ENCODE measurements around the gene TBX18. TPM values are rescaled to one million over a fixed set of nuclear protein-coding genes. Genes with fewer than 3 reads are reported as not detected.

TBX18 gene
- polyA plus RNA-seq, 1 experiment: 0.69 TPM

- CTCF ChIA-PET: no interaction called here
- Histone ChIP-seq H3K4me3 (ENCODE audit: low read depth, low read length) (no peak overlapping the region), H3K9me3 (ENCODE audit: control insufficient read depth, insufficient read depth, low read length) (no peaks in the 10 kb centered on the region), H3K27ac (ENCODE audit: low read depth, low read length) (no peak overlapping the region), H3K27me3 (ENCODE audit: control insufficient read depth, insufficient read depth, low read length) (no peaks in the 10 kb centered on the region)
- no peak for TF ChIP-seq CTCF (IDR thresholded peaks at IDR 0.05; ENCODE audit: low read depth, low read length)
- DNase-seq (ENCODE audit: low read depth, low spot score): no peak
- POLR2A ChIA-PET: no interaction called here
Measured at GRCh38 chr6:84674395-84674794, 90.0 kb downstream of the TBX18 start.

GRCh38 chr6:84671183-84671582 is 93.2 kb downstream of the TBX18 start:
- POLR2A ChIA-PET: no interaction called here
- DNase-seq (ENCODE audit: low read depth, low spot score): no peak
- no peak for TF ChIP-seq CTCF (IDR thresholded peaks at IDR 0.05; ENCODE audit: low read depth, low read length)
- Histone ChIP-seq H3K9me3 (ENCODE audit: control insufficient read depth, insufficient read depth, low read length) (no peaks in the 10 kb centered on the region), H3K27me3 (ENCODE audit: control insufficient read depth, insufficient read depth, low read length) (no peaks in the 10 kb centered on the region), H3K27ac (ENCODE audit: low read depth, low read length) (no peak overlapping the region), H3K4me3 (ENCODE audit: low read depth, low read length) (no peak overlapping the region)
- CTCF ChIA-PET: no interaction called here

GRCh38 chr6:84669945-84670344 is 94.5 kb downstream of the TBX18 start:
- CTCF ChIA-PET: no interaction called here
- Histone ChIP-seq H3K9me3 (ENCODE audit: control insufficient read depth, insufficient read depth, low read length) (no peaks in the 10 kb centered on the region), H3K27ac (ENCODE audit: low read depth, low read length) (no peak overlapping the region), H3K27me3 (ENCODE audit: control insufficient read depth, insufficient read depth, low read length) (no peaks in the 10 kb centered on the region), H3K4me3 (ENCODE audit: low read depth, low read length) (no peak overlapping the region)
- TF ChIP-seq CTCF (IDR thresholded peaks at IDR 0.05; ENCODE audit: low read depth, low read length): no peak
- POLR2A ChIA-PET: no interaction called here
- DNase-seq (ENCODE audit: low read depth, low spot score): no peak

GRCh38 chr6:84667252-84668213 is 96.9 kb downstream of the TBX18 start:
- DNase-seq (ENCODE audit: low read depth, low spot score): no peak
- H3K27ac ChIP-seq (ENCODE audit: low read depth, low read length): no peak overlapping the region
- TF ChIP-seq CTCF (IDR thresholded peaks at IDR 0.05; ENCODE audit: low read depth, low read length): no peak
- no peak overlapping the region for H3K4me3 ChIP-seq (ENCODE audit: low read depth, low read length)
- no peaks in the 10 kb centered on the region for H3K27me3 ChIP-seq (ENCODE audit: control insufficient read depth, insufficient read depth, low read length)
- H3K9me3 ChIP-seq (ENCODE audit: control insufficient read depth, insufficient read depth, low read length): no peaks in the 10 kb centered on the region
- ChIA-PET POLR2A (no interaction called here), CTCF (interaction anchor here (1.0 kb wide), 1 partner anchor 815 kb away, joined by 3 read pairs; no protein-coding TSS in a partner anchor)

GRCh38 chr6:84665401-84665800 is 99.0 kb downstream of the TBX18 start:
- no peak overlapping the region for H3K27ac ChIP-seq (ENCODE audit: low read depth, low read length)
- no peak overlapping the region for H3K4me3 ChIP-seq (ENCODE audit: low read depth, low read length)
- POLR2A ChIA-PET: no interaction called here
- no peak for TF ChIP-seq CTCF (IDR thresholded peaks at IDR 0.05; ENCODE audit: low read depth, low read length)
- CTCF ChIA-PET: interaction anchor here (0.7 to 1.2 kb wide), 3 partner anchors 129 to 243 kb away, joined by 3 to 4 read pairs (median 4); no protein-coding TSS in a partner anchor
- no peaks in the 10 kb centered on the region for H3K27me3 ChIP-seq (ENCODE audit: control insufficient read depth, insufficient read depth, low read length)
- DNase-seq (ENCODE audit: low read depth, low spot score): no peak
- H3K9me3 ChIP-seq (ENCODE audit: control insufficient read depth, insufficient read depth, low read length): no peaks in the 10 kb centered on the region

Data from AG04450 (cell line).